Colonic mucosa (tissue), 4 donors: ENCODE data around the gene ENDOU. TPM values are rescaled to one million over a fixed set of nuclear protein-coding genes. Genes with fewer than 3 reads are reported as not detected.

Experiments
- DNase-seq: peaks from one replicate; pipeline ENCODE4 v3.0.0-alpha.2; 2020
- H3K27ac ChIP-seq: fragments of 200-600 bp; one replicate; pipeline ENCODE4 v1.8.0; 2021
- H3K27me3 ChIP-seq: fragments of 200-600 bp; one replicate; pipeline ENCODE4 v1.8.0; 2021
- H3K36me3 ChIP-seq: fragments of 200-600 bp; one replicate; pipeline ENCODE4 v1.8.0; 2021
- H3K4me1 ChIP-seq: fragments of 200-600 bp; one replicate; pipeline ENCODE4 v1.8.0; 2021; ENCODE audit warnings: mild to moderate bottlenecking
- H3K4me3 ChIP-seq: fragments of 200-600 bp; one replicate; pipeline ENCODE4 v1.8.0; 2021
- H3K9ac ChIP-seq, 2 donors: one replicate each; pipeline ENCODE4 v1.7.0; 2013; ENCODE audit warnings: control low read depth in 2 of 2, low read depth in 2 of 2, low read length in 2 of 2
- H3K9me3 ChIP-seq: fragments of 200-600 bp; one replicate; pipeline ENCODE4 v1.8.0; 2021
- intact Hi-C: fragments of 100-400 bp; cut with DNase I; formaldehyde crosslinking; loops from one replicate; pipeline ENCODE4 v1.14.1; 2022
- total RNA-seq, 2 donors: library from RNA; stranded (reverse); fragmentation: NEBNext Ultra II Directional in 1 of 2; extraction: Animal tissue kit (Norgen Biotek cat#: 25700) in 1 of 2; gene quantifications; one replicate each; pipeline ENCODE4 v1.2.1, GENCODE V29; 2021
- TF ChIP-seq, protein P1 (sequence below): fragments of 200-600 bp; IDR thresholded peaks from one replicate; pipeline ENCODE4 v1.8.0; 2022; ENCODE audit warnings: antibody characterized with exemption, mild to moderate bottlenecking
- donor health status: healthy.
- donor health status: DM: no; HTN: no; CAD: no.
- donor health status: DM: no; HTN: no; CAD: no.

The ENDOU gene, protein sequence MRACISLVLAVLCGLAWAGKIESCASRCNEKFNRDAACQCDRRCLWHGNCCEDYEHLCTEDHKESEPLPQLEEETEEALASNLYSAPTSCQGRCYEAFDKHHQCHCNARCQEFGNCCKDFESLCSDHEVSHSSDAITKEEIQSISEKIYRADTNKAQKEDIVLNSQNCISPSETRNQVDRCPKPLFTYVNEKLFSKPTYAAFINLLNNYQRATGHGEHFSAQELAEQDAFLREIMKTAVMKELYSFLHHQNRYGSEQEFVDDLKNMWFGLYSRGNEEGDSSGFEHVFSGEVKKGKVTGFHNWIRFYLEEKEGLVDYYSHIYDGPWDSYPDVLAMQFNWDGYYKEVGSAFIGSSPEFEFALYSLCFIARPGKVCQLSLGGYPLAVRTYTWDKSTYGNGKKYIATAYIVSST
- not detected for total RNA-seq

DNA sequence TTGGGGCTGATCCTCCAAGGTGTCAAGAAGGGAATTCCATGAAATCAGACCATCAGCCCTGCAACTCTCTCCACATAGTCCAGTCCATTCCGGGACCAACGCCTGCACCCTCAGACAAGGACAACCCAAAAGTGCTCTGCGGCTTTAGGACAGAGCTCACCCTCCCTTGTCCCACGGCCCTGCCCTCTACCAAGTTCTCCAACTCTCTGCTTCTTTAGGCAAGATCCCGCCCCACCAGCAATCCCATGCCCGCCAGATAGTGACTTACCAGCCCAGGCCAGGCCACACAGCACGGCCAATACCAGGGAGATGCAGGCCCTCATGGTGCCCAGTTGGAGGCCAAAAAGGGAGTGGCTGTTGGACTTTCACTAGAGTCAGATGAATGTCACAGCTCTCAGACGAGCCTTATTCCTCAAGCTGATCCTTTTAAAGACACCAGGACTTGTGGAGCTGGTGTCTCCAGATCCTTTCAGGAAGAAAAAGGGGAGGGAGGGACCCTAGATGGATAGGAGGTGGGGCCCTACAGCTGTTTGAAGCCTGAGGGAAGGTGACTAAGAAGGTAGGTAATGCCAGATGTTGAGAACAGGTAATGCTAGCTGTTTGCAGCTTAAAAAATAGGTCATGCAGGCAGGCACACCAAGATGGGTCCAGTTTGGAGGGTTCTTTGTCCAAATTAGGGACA, at the start of gene ENDOU:
Gene ENDOU (minus strand): TSS at position 400 of the 682 bp plus-strand sequence. CDS start 77 bp downstream, at position 323.
- TF ChIP-seq, protein P1, sequence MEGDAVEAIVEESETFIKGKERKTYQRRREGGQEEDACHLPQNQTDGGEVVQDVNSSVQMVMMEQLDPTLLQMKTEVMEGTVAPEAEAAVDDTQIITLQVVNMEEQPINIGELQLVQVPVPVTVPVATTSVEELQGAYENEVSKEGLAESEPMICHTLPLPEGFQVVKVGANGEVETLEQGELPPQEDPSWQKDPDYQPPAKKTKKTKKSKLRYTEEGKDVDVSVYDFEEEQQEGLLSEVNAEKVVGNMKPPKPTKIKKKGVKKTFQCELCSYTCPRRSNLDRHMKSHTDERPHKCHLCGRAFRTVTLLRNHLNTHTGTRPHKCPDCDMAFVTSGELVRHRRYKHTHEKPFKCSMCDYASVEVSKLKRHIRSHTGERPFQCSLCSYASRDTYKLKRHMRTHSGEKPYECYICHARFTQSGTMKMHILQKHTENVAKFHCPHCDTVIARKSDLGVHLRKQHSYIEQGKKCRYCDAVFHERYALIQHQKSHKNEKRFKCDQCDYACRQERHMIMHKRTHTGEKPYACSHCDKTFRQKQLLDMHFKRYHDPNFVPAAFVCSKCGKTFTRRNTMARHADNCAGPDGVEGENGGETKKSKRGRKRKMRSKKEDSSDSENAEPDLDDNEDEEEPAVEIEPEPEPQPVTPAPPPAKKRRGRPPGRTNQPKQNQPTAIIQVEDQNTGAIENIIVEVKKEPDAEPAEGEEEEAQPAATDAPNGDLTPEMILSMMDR = no peak
- Histone ChIP-seq H3K9ac (no peak within 1 kb of the TSS), H3K4me1 (no peaks in the 10 kb centered on the region), H3K36me3 (no peaks in the 10 kb centered on the region), H3K27me3 (no peaks in the 10 kb centered on the region), H3K27ac (no peak within 1 kb of the TSS), H3K4me3 (no peak within 1 kb of the TSS), H3K9me3 (no peaks in the 10 kb centered on the region)
- DNase-seq = no peak
- intact Hi-C loops = no loop called here

DNA sequence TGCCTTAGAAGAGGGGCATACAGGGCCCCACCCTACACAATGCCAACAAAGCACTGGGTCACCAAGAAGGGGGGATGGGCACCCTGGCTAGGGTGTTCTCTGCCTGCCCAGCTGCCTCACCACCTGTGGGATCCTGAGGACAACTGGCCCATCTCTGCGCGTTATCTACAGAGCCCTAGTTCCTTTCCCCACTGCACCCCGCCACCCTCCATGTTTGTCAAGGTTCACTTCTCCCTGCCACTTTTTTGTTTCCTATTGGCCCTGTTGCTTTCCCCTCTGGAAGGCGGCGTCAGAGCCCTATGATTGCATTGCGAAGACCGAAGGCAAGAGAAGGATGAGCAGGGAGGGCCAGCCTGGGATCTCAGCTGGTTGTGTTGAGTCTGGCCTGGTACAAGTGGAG, 49.4 kb upstream of the ENDOU start:
- no peaks in the 10 kb centered on the region for H3K27me3 ChIP-seq
- intact Hi-C loops = loop anchor here (5.0 kb wide), 1 partner anchor 57 kb away; no protein-coding TSS in a partner anchor
- no peak overlapping the region for H3K27ac ChIP-seq
- TF ChIP-seq, protein P1 = no peak
- no peak overlapping the region for H3K4me3 ChIP-seq
- no peaks in the 10 kb centered on the region for H3K9me3 ChIP-seq
- no peaks in the 10 kb centered on the region for H3K4me1 ChIP-seq
- DNase-seq = no peak
- no peak overlapping the region for H3K9ac ChIP-seq
- H3K36me3 ChIP-seq = no peaks in the 10 kb centered on the region

DNA sequence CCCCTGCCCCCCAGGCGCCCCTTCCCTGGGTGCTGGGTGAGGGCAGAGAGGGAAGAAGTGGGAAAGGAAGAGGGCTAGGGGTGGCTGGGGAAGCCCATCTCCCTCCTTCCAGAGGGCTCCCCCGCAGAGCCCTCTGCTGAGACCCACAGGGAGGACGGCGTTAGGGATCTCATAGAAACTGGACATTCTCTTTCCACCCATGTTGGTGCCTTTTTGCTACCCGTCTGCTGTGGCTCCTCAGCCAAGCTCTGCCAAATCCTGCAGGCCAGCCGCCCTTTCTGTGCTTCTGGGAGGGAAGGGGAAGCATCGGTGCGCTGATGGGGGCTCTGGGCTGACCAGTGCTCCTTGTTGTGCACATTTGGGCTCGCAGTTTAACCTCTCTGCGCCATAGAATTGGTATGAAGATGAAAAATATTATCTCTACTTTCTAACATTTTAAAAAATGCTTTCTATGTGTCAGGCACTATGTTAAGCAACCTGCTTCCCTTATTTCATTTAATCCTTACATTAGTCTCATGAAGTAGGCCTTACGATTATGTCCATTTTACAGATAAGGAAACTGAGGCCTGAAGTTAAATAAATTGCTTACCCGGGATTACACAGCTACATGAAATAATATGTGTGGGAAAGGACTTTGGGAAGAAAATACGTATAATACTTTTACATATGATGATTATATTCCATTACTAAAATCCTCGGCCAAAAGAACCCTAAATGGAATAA, 48.7 kb upstream of the ENDOU start:
- intact Hi-C loops = no loop called here
- H3K4me1 ChIP-seq = no peaks in the 10 kb centered on the region
- peak overlapping the region; percentile 73 to 92 for H3K9ac ChIP-seq

DNA sequence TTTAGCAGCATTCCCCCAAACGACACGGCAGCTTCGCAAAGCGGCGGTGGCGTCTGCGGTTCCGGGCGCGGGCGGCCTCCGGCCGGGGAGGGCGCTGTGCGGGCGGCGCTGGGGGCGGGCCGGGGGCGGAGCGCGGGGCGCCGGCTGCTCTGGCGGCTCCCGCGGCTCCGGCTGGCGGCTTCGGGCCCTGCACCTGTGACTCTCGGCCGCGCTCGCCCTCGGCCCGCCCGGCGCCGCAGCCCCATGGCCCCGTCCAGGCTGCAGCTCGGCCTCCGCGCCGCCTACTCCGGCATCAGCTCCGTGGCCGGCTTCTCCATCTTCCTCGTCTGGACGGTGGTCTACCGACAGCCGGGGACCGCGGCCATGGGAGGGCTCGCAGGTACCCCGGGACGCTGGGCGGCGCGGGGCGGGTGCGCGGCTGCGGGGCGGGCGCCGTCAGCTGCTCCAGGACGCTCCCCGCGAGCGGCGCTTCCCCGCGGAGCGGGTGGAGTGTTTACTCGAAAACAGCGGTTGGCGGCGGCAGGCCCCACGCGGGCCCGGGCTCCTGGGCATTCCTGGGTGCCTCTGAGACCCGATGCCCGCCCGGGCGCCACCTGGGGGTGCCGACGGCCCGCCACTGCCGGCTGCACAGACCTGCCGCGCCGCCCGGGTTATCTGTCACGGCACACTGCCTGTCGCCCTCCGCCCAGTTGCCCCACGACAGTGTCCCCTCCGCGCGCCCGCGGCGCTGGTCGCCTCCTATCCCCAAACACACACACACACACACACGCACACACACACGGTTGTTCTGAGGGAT, 48.0 kb upstream of the ENDOU start, which contains the start of gene SLC48A1:
Gene SLC48A1 (plus strand): TSS at position 177 of the 796 bp plus-strand sequence. CDS start 67 bp downstream, at position 244.
- TF ChIP-seq, protein P1 = peak; percentile 17
- no peaks in the 10 kb centered on the region for H3K4me1 ChIP-seq
- intact Hi-C loops = no loop called here

More for the DNA sequence above, 48.7 kb upstream of the ENDOU start:
- TF ChIP-seq, protein P1 = no peak
- no peak for DNase-seq
- no peaks in the 10 kb centered on the region for H3K27me3 ChIP-seq
- no peaks in the 10 kb centered on the region for H3K9me3 ChIP-seq
- H3K4me3 ChIP-seq = peak overlapping the region; percentile 97
- H3K27ac ChIP-seq = peak overlapping the region; percentile 75
- H3K36me3 ChIP-seq = no peaks in the 10 kb centered on the region

More for the DNA sequence above, 48.0 kb upstream of the ENDOU start, which contains the start of gene SLC48A1:
- no peaks in the 10 kb centered on the region for H3K36me3 ChIP-seq
- H3K27me3 ChIP-seq = no peaks in the 10 kb centered on the region
- peak within 1 kb of the TSS; percentile 97 for H3K4me3 ChIP-seq
- H3K9me3 ChIP-seq = no peaks in the 10 kb centered on the region
- peak within 1 kb of the TSS; percentile 75 for H3K27ac ChIP-seq
- DNase-seq = peak; percentile 76
- peak within 1 kb of the TSS; percentile 73 to 92 for H3K9ac ChIP-seq
